Naive thymus-derived CD8-positive, alpha-beta T cell (primary cell): ENCODE measurements around the gene TFF1. TPM values are rescaled to one million over a fixed set of nuclear protein-coding genes. Genes with fewer than 3 reads are reported as not detected.

Experiments
- ATAC-seq, 2 donors: fragments of 150-1000 bp; cut with Tn5 transposase in 1 of 2; sonication (Bioruptor Pico), chemical (Tn5 transposase) in 1 of 2; 1 replicate in 1 of 2; 2 replicates in 1 of 2; pipeline ENCODE4 v1.10.0; 2021; ENCODE audit warnings: mild to moderate bottlenecking in 2 of 2, moderate library complexity in 2 of 2
- POLR2A ChIA-PET: fragments of 350-600 bp; sonication (Branson Sonifier 250); formaldehyde crosslinking; loops from one replicate; lab custom pipeline; 2021; ENCODE audit warnings: antibody characterized with exemption; lab: Charles Lee
- DNase-seq, 10 donors: peaks; one replicate each; pipeline versions ENCODE4 v3.0.0 to v3.0.0-alpha.2; 2020 to 2022
- H3K27ac Mint-ChIP-seq, 10 donors: one replicate each; pipeline ENCODE4 v1.8.0; 2020 to 2022; ENCODE audit warnings: mild to moderate bottlenecking in 10 of 10, mixed read lengths in 10 of 10, moderate library complexity in 4 of 10, inconsistent platforms in 1 of 10
- H3K27me3 Mint-ChIP-seq, 5 donors: one replicate each; pipeline ENCODE4 v1.8.0; 2021 to 2022; ENCODE audit warnings: mixed read lengths in 5 of 5
- H3K36me3 Mint-ChIP-seq, 3 donors: one replicate each; pipeline ENCODE4 v1.8.0; 2020 to 2022; ENCODE audit warnings: mixed read lengths in 3 of 3, mild to moderate bottlenecking in 2 of 3, inconsistent platforms in 1 of 3
- H3K4me1 Mint-ChIP-seq, 4 donors: one replicate each; pipeline ENCODE4 v1.8.0; 2021 to 2022; ENCODE audit warnings: mixed read lengths in 4 of 4
- H3K4me3 Mint-ChIP-seq, 10 donors: one replicate each; pipeline ENCODE4 v1.8.0; 2020 to 2022; ENCODE audit warnings: mild to moderate bottlenecking in 10 of 10, mixed read lengths in 10 of 10, moderate library complexity in 6 of 10, inconsistent platforms in 1 of 10
- H3K9me3 Mint-ChIP-seq, 9 donors: one replicate each; pipeline ENCODE4 v1.8.0; 2020 to 2022; ENCODE audit warnings: mixed read lengths in 9 of 9, mild to moderate bottlenecking in 3 of 9, inconsistent platforms in 1 of 9, moderate library complexity in 1 of 9
- polyA plus RNA-seq, 3 donors: library from polyadenylated mRNA; unstranded; fragments of 300-500 nt; fragmentation: Illumina TruSeq; gene quantifications; one replicate each; pipeline ENCODE4 v1.2.3, GENCODE V29; 2021
- total RNA-seq, 8 experiments: library from RNA in 2 of 8; stranded (reverse) in 2 of 8; gene quantifications; one replicate each; pipeline ENCODE4 v1.2.3 and lab custom pipeline; 2021 to 2026

TFF1 gene
- total and polyA plus RNA-seq, 5 experiments from 2014 or later, result not detected

- Mint-ChIP-seq H3K36me3 (no peaks in the 10 kb centered on the region), H3K27me3 (no peaks in the 10 kb centered on the region), H3K9me3 (peaks cover 0 to 4% (median 1%) of the 10 kb centered on the region in 9 donors), H3K4me3 (no peak overlapping the region), H3K27ac (no peak overlapping the region), H3K4me1 (peaks cover 0 to 6% (median 0%) of the 10 kb centered on the region in 4 donors)
- no peak for ATAC-seq
- peak in 1 of 10 donors; percentile 22 for DNase-seq
- POLR2A ChIA-PET, result interaction anchor here (0.6 kb wide), 1 partner anchor 81 kb away, joined by 3 read pairs; no protein-coding TSS in a partner anchor
These were observed 17.6 kb downstream of the TFF1 start for GRCh38 chr21:42348762-42349161.

GRCh38 chr21:42347601-42348327 is 18.6 kb downstream of the TFF1 start:
- Mint-ChIP-seq H3K4me3 (no peak overlapping the region), H3K27me3 (no peaks in the 10 kb centered on the region), H3K36me3 (no peaks in the 10 kb centered on the region), H3K4me1 (peaks cover 0 to 2% (median 0%) of the 10 kb centered on the region in 4 donors), H3K9me3 (no peaks in the 10 kb centered on the region), H3K27ac (no peak overlapping the region)
- POLR2A ChIA-PET, result no interaction called here
- DNase-seq (peak in 1 of 10 donors; percentile 44), ATAC-seq (no peak)

GRCh38 chr21:42346866-42347600 is 19.3 kb downstream of the TFF1 start:
- no peak overlapping the region for H3K4me3 Mint-ChIP-seq
- H3K4me1 Mint-ChIP-seq, result no peaks in the 10 kb centered on the region
- H3K36me3 Mint-ChIP-seq, result no peaks in the 10 kb centered on the region
- POLR2A ChIA-PET, result no interaction called here
- no peak overlapping the region for H3K27ac Mint-ChIP-seq
- ATAC-seq (no peak), DNase-seq (no peak)
- H3K9me3 Mint-ChIP-seq, result no peaks in the 10 kb centered on the region
- no peaks in the 10 kb centered on the region for H3K27me3 Mint-ChIP-seq

GRCh38 chr21:42346441-42346840 is 19.9 kb downstream of the TFF1 start:
- Mint-ChIP-seq H3K4me3 (no peak overlapping the region), H3K27me3 (no peaks in the 10 kb centered on the region), H3K36me3 (no peaks in the 10 kb centered on the region), H3K9me3 (no peaks in the 10 kb centered on the region), H3K4me1 (no peaks in the 10 kb centered on the region), H3K27ac (no peak overlapping the region)
- DNase-seq (no peak), ATAC-seq (no peak)
- POLR2A ChIA-PET, result no interaction called here

- Mint-ChIP-seq H3K9me3 (no peaks in the 10 kb centered on the region), H3K4me1 (no peaks in the 10 kb centered on the region), H3K4me3 (no peak overlapping the region), H3K27me3 (no peaks in the 10 kb centered on the region), H3K36me3 (no peaks in the 10 kb centered on the region), H3K27ac (no peak overlapping the region)
- POLR2A ChIA-PET, result no interaction called here
- ATAC-seq (no peak), DNase-seq (no peak)
These were observed 21.7 kb downstream of the TFF1 start for GRCh38 chr21:42344631-42345030.

GRCh38 chr21:42343963-42344510 is 22.3 kb downstream of the TFF1 start:
- Mint-ChIP-seq H3K4me1 (no peaks in the 10 kb centered on the region), H3K9me3 (no peaks in the 10 kb centered on the region), H3K27me3 (no peaks in the 10 kb centered on the region), H3K27ac (no peak overlapping the region), H3K36me3 (no peaks in the 10 kb centered on the region), H3K4me3 (no peak overlapping the region)
- DNase-seq (no peak), ATAC-seq (no peak)
- POLR2A ChIA-PET, result interaction anchor here (1.1 kb wide), 1 partner anchor 69 kb away, joined by 3 read pairs; no protein-coding TSS in a partner anchor

GRCh38 chr21:42343556-42343955 is 22.8 kb downstream of the TFF1 start:
- Mint-ChIP-seq H3K4me3 (peak overlapping the region in 1 of 10 donors; percentile 24), H3K27me3 (no peaks in the 10 kb centered on the region), H3K27ac (peak overlapping the region in 1 of 10 donors; percentile 51), H3K9me3 (no peaks in the 10 kb centered on the region), H3K4me1 (peaks cover 0 to under 1% (median 0%) of the 10 kb centered on the region in 4 donors), H3K36me3 (no peaks in the 10 kb centered on the region)
- POLR2A ChIA-PET, result interaction anchor here (1.1 kb wide), 1 partner anchor 70 kb away, joined by 3 read pairs; no protein-coding TSS in a partner anchor
- ATAC-seq (no peak), DNase-seq (no peak)

- no peaks in the 10 kb centered on the region for H3K36me3 Mint-ChIP-seq
- DNase-seq, result peak in 1 of 10 donors; percentile 8
- H3K4me3 Mint-ChIP-seq, result no peak overlapping the region
- no peaks in the 10 kb centered on the region for H3K27me3 Mint-ChIP-seq
- ATAC-seq, result no peak
- POLR2A ChIA-PET, result interaction anchor here (1.1 kb wide), 1 partner anchor 70 kb away, joined by 3 read pairs; no protein-coding TSS in a partner anchor
- no peaks in the 10 kb centered on the region for H3K9me3 Mint-ChIP-seq
- peak overlapping the region in 2 of 10 donors; percentile 27 to 51 for H3K27ac Mint-ChIP-seq
- H3K4me1 Mint-ChIP-seq, result peaks cover 0 to 5% (median 2%) of the 10 kb centered on the region in 4 donors
These were observed 23.2 kb downstream of the TFF1 start for GRCh38 chr21:42343101-42343500.

GRCh38 chr21:42341776-42342542 is 24.4 kb downstream of the TFF1 start:
- Mint-ChIP-seq H3K36me3 (no peaks in the 10 kb centered on the region), H3K27me3 (peaks cover 0 to 6% (median 0%) of the 10 kb centered on the region in 5 donors), H3K4me3 (no peak overlapping the region), H3K4me1 (peaks cover 6 to 12% (median 9%) of the 10 kb centered on the region in 4 donors), H3K27ac (no peak overlapping the region), H3K9me3 (no peaks in the 10 kb centered on the region)
- POLR2A ChIA-PET, result no interaction called here
- DNase-seq (no peak), ATAC-seq (no peak)

- Mint-ChIP-seq H3K27ac (no peak overlapping the region), H3K4me3 (peak overlapping the region in 1 of 10 donors; percentile 20), H3K9me3 (no peaks in the 10 kb centered on the region), H3K27me3 (peaks cover 0 to 6% (median 0%) of the 10 kb centered on the region in 5 donors), H3K36me3 (no peaks in the 10 kb centered on the region), H3K4me1 (peaks cover 6 to 12% (median 9%) of the 10 kb centered on the region in 4 donors)
- ATAC-seq (no peak), DNase-seq (no peak)
- POLR2A ChIA-PET, result interaction anchor here (1.2 kb wide), 1 partner anchor 110 kb away, joined by 10 read pairs; no protein-coding TSS in a partner anchor
These were observed 25.9 kb downstream of the TFF1 start for GRCh38 chr21:42340187-42341050.
